ENCODE measurements around the gene ABCA2. TPM values are rescaled to one million over a fixed set of nuclear protein-coding genes. Genes with fewer than 3 reads are reported as not detected.

Gene ABCA2
- total and polyA plus RNA-seq, 2 experiments from 2014 or later = 7.0 to 16.0 TPM

GRCh38 chr9:136957461-136957860 is 70.6 kb downstream of the ABCA2 start:
- Histone ChIP-seq H3K4me3 (no peak overlapping the region), H3K27ac (ENCODE audit: low read depth) (no peak overlapping the region), H4K20me1 (replicated peaks; ENCODE audit: insufficient read depth) (no peaks in the 10 kb centered on the region), H3K79me2 (replicated peaks; ENCODE audit: insufficient read depth) (no peaks in the 10 kb centered on the region), H3F3A (replicated peaks; ENCODE audit: low read depth) (no peaks in the 10 kb centered on the region), H3K9me2 (ENCODE audit: insufficient read depth) (0 out of 2 replicates have a peak, but pooled peaks cover 6% of the 10 kb centered on the region), H3K27me3 (ENCODE audit: insufficient read depth) (no peaks in the 10 kb centered on the region), H3K4me2 (no peak overlapping the region), H2AFZ (no peak overlapping the region), H3K36me3 (ENCODE audit: insufficient read depth) (no peaks in the 10 kb centered on the region), H3K4me1 (ENCODE audit: insufficient read depth) (no peaks in the 10 kb centered on the region)
- TF ChIP-seq EZH2 (IDR thresholded peaks at IDR 0.05; ENCODE audit: low read depth, unreplicated experiment) (no peak), CREB1 (CRISPR knock-in tag; IDR thresholded peaks at IDR 0.05; ENCODE audit: low read depth) (no peak), STAT1 (IDR thresholded peaks at IDR 0.05; ENCODE audit: unreplicated experiment) (no peak), EZH2phosphoT487 (IDR thresholded peaks at IDR 0.05; ENCODE audit: unreplicated experiment) (no peak), CTCF (conservative IDR thresholded peaks at IDR 0.05; ENCODE audit: low read depth in 2 of 2) (no peak), ZNF114 (CRISPR knock-in tag; IDR thresholded peaks at IDR 0.05) (no peak), REST (IDR thresholded peaks at IDR 0.05; ENCODE audit: unreplicated experiment) (no peak), JUNB (IDR thresholded peaks at IDR 0.05; ENCODE audit: unreplicated experiment) (no peak), POLR2AphosphoS5 (IDR thresholded peaks at IDR 0.05; ENCODE audit: low read depth) (no peak), ZNF462 (CRISPR knock-in tag; IDR thresholded peaks at IDR 0.05) (no peak), ZNF331 (CRISPR knock-in tag; IDR thresholded peaks at IDR 0.05; ENCODE audit: low read depth) (no peak), ETS1 (IDR thresholded peaks at IDR 0.05) (no peak), NANOG (IDR thresholded peaks at IDR 0.05; ENCODE audit: borderline replicate concordance) (no peak)
- H3K27me3 Mint-ChIP-seq (ENCODE audit: insufficient read depth, low read depth, poor library complexity) = peaks cover 6% of the 10 kb centered on the region
- H3K4me3 Mint-ChIP-seq = no peak overlapping the region
- DNase-seq (ENCODE audit: low spot score) (no peak), ATAC-seq (no peak)
- H3K4me1 Mint-ChIP-seq = no peaks in the 10 kb centered on the region; the same call in 2 of the 3 replicates
- H3K9me3 Mint-ChIP-seq = peaks cover 4% of the 10 kb centered on the region; the same call in 2 of the 3 replicates
- no peak overlapping the region for H3K27ac Mint-ChIP-seq
- H3K36me3 Mint-ChIP-seq (ENCODE audit: low read depth) = no peaks in the 10 kb centered on the region; the same call in 2 of the 3 replicates
